Measurements from ENCODE around the gene ANO1. TPM values are rescaled to one million over a fixed set of nuclear protein-coding genes. Genes with fewer than 3 reads are reported as not detected.

The ANO1 gene
- total RNA-seq, 1 experiment from 2014 or later: 10.9 TPM

GRCh38 chr11:70110538-70111055 lies 32.5 kb downstream of the ANO1 start:
- no peak overlapping the region for H4K91ac ChIP-seq (ENCODE audit: insufficient read length, low read depth, low read length)
- no peak overlapping the region for H2BK15ac ChIP-seq (ENCODE audit: low read depth, low read length)
- Mint-ChIP-seq H3K4me1 (peaks cover 30 to 38% of the 10 kb centered on the region in 2 experiments), H3K9me3 (no peaks in the 10 kb centered on the region; a peak in 2 of 5 replicates), H3K27me3 (ENCODE audit: low read depth) (peaks cover 5% of the 10 kb centered on the region), H3K36me3 (ENCODE audit: insufficient read depth in 1 of 3, low read depth in 3 of 3) (peaks cover 0 to 3% (median 0%) of the 10 kb centered on the region in 3 experiments; a peak in 3 of 7 replicates), H3K4me3 (no peak overlapping the region), H3K27ac (no peak overlapping the region; a peak in 1 of 7 replicates)
- H2AFZ ChIP-seq (ENCODE audit: low read length): no peak overlapping the region
- no peak overlapping the region for H3K23ac ChIP-seq (ENCODE audit: insufficient read length, low read depth, low read length)
- no peak for TF ChIP-seq CTCF (conservative IDR thresholded peaks at IDR 0.05)
- H3K4ac ChIP-seq (ENCODE audit: low read depth, low read length): no peak overlapping the region
- no peaks in the 10 kb centered on the region for H3K4me1 ChIP-seq (ENCODE audit: insufficient read depth, low read length)
- no peak overlapping the region for H2BK12ac ChIP-seq (ENCODE audit: insufficient read length, low read depth, low read length)
- no peaks in the 10 kb centered on the region for H3K23me2 ChIP-seq (ENCODE audit: insufficient read length, low read depth, low read length, poor library complexity, severe bottlenecking)
- H3K4me2 ChIP-seq (ENCODE audit: insufficient read depth, insufficient read length, low read length): no peak overlapping the region
- H4K20me1 ChIP-seq (ENCODE audit: control insufficient read depth, insufficient read depth, insufficient read length): no peaks in the 10 kb centered on the region
- WGBS (ENCODE audit: extremely low coverage, insufficient read length, low lambda C conversion rate): no CpG with 5 or more reads among the region's 17 CpGs
- H3K79me1 ChIP-seq (ENCODE audit: insufficient read depth, low read depth, low read length, poor library complexity, severe bottlenecking): no peaks in the 10 kb centered on the region
- H2AK5ac ChIP-seq (ENCODE audit: insufficient read length, low read length): no peak overlapping the region
- no peak overlapping the region for H2BK120ac ChIP-seq (ENCODE audit: low read depth, low read length, poor library complexity, severe bottlenecking)
- no peak overlapping the region for H3K14ac ChIP-seq (ENCODE audit: insufficient read depth, low read length)
- H3K9me3 ChIP-seq (ENCODE audit: control insufficient read depth, low read depth, low read length): no peaks in the 10 kb centered on the region
- no peak overlapping the region for H3K56ac ChIP-seq (ENCODE audit: insufficient read length, low read depth, low read length)
- H3K27me3 ChIP-seq (ENCODE audit: insufficient read depth, low read length): no peaks in the 10 kb centered on the region
- H3K18ac ChIP-seq (ENCODE audit: insufficient read length, low read depth, low read length): no peak overlapping the region
- H3T11ph ChIP-seq (ENCODE audit: low read length): no peak overlapping the region
- DNase-seq: no peak
- H3K9ac ChIP-seq (ENCODE audit: extremely low read depth, insufficient read length, low read length): no peak overlapping the region
- H4K5ac ChIP-seq (ENCODE audit: insufficient read length, low read depth, low read length): no peak overlapping the region
- no peak overlapping the region for H3K27ac ChIP-seq (ENCODE audit: insufficient read length, low read depth, low read length)
- H3K79me2 ChIP-seq (ENCODE audit: insufficient read depth, low read length): no peaks in the 10 kb centered on the region
- no peak overlapping the region for H2BK20ac ChIP-seq (ENCODE audit: low read depth, low read length, poor library complexity, severe bottlenecking)
- no peak overlapping the region for H2BK5ac ChIP-seq (ENCODE audit: insufficient read length, low read length)
- no peak overlapping the region for H4K8ac ChIP-seq (replicated peaks; ENCODE audit: insufficient read length, low read depth, low read length)

Measured in H9 (cell line).